Measurements from ENCODE around the gene LRBA. TPM values are rescaled to one million over a fixed set of nuclear protein-coding genes. Genes with fewer than 3 reads are reported as not detected.

The LRBA gene
- total RNA-seq, 1 experiment from 2014 or later: 69.1 TPM

DNA sequence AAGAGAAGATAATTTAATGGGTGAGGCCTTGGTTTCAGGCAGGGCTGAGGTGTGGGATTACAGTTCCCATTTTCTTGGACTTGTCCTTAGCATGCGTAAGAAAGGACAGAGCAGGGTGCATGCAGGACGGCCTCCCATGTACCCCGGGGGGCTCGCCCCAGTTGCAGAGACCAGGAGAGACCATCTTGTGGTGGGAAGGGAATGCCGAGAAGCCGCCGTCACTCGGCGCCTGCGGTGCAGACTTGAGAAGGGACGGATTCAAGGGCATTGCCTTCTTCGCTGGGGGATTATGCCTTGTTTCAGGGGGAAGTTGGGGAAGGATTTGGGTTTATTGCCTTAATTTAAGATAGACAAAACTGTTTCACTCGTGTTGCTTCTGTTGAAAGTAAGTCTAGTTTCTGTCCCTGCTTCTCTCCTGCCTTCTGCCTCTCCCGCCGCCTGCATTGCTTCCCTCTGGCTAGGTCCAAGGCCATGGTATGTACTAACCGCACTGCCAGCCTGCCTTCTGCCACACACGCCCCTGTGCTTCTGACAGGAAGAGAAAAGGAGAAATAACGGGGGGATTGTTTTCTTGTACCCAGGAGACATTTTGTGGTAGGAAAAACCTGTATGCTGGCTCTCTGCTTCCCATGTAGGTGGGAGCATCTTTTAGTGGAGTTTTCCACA lies 761.0 kb downstream of the LRBA start:
- DNase-seq (ENCODE audit: low spot score) (no peak), ATAC-seq (no peak)
- H3K4me3 Mint-ChIP-seq: no peak overlapping the region
- ChIA-PET POLR2A (no interaction called here), CTCF (no interaction called here)
- no peak overlapping the region for H3K27ac Mint-ChIP-seq
- no peaks in the 10 kb centered on the region for H3K36me3 Mint-ChIP-seq
- no peak for TF ChIP-seq MYBL2 (CRISPR knock-in tag; IDR thresholded peaks at IDR 0.05)
- TF ChIP-seq NFATC4 (CRISPR knock-in tag; IDR thresholded peaks at IDR 0.05): no peak
- TF ChIP-seq ZNF416 (CRISPR knock-in tag; IDR thresholded peaks at IDR 0.05): no peak
- TF ChIP-seq, protein P1, sequence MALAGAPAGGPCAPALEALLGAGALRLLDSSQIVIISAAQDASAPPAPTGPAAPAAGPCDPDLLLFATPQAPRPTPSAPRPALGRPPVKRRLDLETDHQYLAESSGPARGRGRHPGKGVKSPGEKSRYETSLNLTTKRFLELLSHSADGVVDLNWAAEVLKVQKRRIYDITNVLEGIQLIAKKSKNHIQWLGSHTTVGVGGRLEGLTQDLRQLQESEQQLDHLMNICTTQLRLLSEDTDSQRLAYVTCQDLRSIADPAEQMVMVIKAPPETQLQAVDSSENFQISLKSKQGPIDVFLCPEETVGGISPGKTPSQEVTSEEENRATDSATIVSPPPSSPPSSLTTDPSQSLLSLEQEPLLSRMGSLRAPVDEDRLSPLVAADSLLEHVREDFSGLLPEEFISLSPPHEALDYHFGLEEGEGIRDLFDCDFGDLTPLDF (CRISPR knock-in tag; IDR thresholded peaks at IDR 0.05): no peak
- TF ChIP-seq, protein P2, sequence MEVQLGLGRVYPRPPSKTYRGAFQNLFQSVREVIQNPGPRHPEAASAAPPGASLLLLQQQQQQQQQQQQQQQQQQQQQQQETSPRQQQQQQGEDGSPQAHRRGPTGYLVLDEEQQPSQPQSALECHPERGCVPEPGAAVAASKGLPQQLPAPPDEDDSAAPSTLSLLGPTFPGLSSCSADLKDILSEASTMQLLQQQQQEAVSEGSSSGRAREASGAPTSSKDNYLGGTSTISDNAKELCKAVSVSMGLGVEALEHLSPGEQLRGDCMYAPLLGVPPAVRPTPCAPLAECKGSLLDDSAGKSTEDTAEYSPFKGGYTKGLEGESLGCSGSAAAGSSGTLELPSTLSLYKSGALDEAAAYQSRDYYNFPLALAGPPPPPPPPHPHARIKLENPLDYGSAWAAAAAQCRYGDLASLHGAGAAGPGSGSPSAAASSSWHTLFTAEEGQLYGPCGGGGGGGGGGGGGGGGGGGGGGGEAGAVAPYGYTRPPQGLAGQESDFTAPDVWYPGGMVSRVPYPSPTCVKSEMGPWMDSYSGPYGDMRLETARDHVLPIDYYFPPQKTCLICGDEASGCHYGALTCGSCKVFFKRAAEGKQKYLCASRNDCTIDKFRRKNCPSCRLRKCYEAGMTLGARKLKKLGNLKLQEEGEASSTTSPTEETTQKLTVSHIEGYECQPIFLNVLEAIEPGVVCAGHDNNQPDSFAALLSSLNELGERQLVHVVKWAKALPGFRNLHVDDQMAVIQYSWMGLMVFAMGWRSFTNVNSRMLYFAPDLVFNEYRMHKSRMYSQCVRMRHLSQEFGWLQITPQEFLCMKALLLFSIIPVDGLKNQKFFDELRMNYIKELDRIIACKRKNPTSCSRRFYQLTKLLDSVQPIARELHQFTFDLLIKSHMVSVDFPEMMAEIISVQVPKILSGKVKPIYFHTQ (CRISPR knock-in tag; IDR thresholded peaks at IDR 0.05): no peak
- TF ChIP-seq ZNF317 (CRISPR knock-in tag; IDR thresholded peaks at IDR 0.05; ENCODE audit: borderline replicate concordance, low read depth): no peak
- TF ChIP-seq GRHL2 (CRISPR knock-in tag; IDR thresholded peaks at IDR 0.05; ENCODE audit: insufficient replicate concordance, severe bottlenecking): no peak
- TF ChIP-seq TEAD1 (CRISPR knock-in tag; IDR thresholded peaks at IDR 0.05): no peak
- no peak for TF ChIP-seq MXD4 (CRISPR knock-in tag; IDR thresholded peaks at IDR 0.05; ENCODE audit: borderline replicate concordance)
- TF ChIP-seq, protein P3, sequence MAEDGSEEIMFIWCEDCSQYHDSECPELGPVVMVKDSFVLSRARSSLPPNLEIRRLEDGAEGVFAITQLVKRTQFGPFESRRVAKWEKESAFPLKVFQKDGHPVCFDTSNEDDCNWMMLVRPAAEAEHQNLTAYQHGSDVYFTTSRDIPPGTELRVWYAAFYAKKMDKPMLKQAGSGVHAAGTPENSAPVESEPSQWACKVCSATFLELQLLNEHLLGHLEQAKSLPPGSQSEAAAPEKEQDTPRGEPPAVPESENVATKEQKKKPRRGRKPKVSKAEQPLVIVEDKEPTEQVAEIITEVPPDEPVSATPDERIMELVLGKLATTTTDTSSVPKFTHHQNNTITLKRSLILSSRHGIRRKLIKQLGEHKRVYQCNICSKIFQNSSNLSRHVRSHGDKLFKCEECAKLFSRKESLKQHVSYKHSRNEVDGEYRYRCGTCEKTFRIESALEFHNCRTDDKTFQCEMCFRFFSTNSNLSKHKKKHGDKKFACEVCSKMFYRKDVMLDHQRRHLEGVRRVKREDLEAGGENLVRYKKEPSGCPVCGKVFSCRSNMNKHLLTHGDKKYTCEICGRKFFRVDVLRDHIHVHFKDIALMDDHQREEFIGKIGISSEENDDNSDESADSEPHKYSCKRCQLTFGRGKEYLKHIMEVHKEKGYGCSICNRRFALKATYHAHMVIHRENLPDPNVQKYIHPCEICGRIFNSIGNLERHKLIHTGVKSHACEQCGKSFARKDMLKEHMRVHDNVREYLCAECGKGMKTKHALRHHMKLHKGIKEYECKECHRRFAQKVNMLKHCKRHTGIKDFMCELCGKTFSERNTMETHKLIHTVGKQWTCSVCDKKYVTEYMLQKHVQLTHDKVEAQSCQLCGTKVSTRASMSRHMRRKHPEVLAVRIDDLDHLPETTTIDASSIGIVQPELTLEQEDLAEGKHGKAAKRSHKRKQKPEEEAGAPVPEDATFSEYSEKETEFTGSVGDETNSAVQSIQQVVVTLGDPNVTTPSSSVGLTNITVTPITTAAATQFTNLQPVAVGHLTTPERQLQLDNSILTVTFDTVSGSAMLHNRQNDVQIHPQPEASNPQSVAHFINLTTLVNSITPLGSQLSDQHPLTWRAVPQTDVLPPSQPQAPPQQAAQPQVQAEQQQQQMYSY (CRISPR knock-in tag; IDR thresholded peaks at IDR 0.05): no peak
- TF ChIP-seq ZBTB21 (CRISPR knock-in tag; IDR thresholded peaks at IDR 0.05; ENCODE audit: borderline replicate concordance): no peak
- no peak for TF ChIP-seq EMX1 (CRISPR knock-in tag; IDR thresholded peaks at IDR 0.05)
- TF ChIP-seq ATF1 (CRISPR knock-in tag; IDR thresholded peaks at IDR 0.05): no peak
- no peak for TF ChIP-seq ZNF219 (CRISPR knock-in tag; IDR thresholded peaks at IDR 0.05; ENCODE audit: borderline replicate concordance)
- no peak for TF ChIP-seq NFE2L1 (CRISPR knock-in tag; IDR thresholded peaks at IDR 0.05)
- no peak for TF ChIP-seq CBFB (CRISPR knock-in tag; IDR thresholded peaks at IDR 0.05; ENCODE audit: low read depth)
- no peak for TF ChIP-seq SOX15 (CRISPR knock-in tag; IDR thresholded peaks at IDR 0.05)
- H3K9me3 Mint-ChIP-seq: peaks cover 4% of the 10 kb centered on the region; the same call in 1 of the 2 replicates
- H3K4me1 Mint-ChIP-seq: peaks cover 34% of the 10 kb centered on the region
- H3K27me3 Mint-ChIP-seq (ENCODE audit: low read depth): no peaks in the 10 kb centered on the region; the same call in 1 of the 2 replicates

DNA sequence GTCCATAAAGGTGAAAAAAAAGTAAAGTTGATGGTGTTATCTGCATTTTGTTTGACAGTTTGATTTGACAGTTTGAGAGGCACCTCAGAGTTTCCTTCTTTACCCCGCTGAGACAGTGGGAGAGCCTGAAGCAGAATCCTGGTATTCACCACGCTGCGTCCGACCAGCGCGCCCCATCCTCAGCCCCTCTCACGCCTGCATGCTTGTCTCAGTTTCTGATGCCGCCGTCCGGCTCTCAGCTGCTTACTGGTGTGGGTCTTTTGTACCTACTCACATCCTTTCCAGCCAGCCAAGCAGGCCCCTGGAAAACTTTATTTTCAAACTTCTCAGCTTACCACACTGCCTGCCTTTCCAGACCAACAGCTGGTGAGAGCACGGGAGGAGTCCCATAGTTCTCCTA lies 761.7 kb downstream of the LRBA start:
- H3K27ac Mint-ChIP-seq: no peak overlapping the region
- no peak overlapping the region for H3K4me3 Mint-ChIP-seq
- ATAC-seq (no peak), DNase-seq (ENCODE audit: low spot score) (no peak)
- H3K9me3 Mint-ChIP-seq: peaks cover 4% of the 10 kb centered on the region; the same call in 1 of the 2 replicates
- no peaks in the 10 kb centered on the region for H3K36me3 Mint-ChIP-seq
- no peaks in the 10 kb centered on the region; the same call in 1 of the 2 replicates for H3K27me3 Mint-ChIP-seq (ENCODE audit: low read depth)
- peaks cover 33% of the 10 kb centered on the region for H3K4me1 Mint-ChIP-seq
- CTCF ChIA-PET: no interaction called here
- POLR2A ChIA-PET: no interaction called here
- TF ChIP-seq NFYB (CRISPR knock-in tag; conservative IDR thresholded peaks at IDR 0.05; ENCODE audit: low read depth): no peak
- TF ChIP-seq ESRRA (CRISPR knock-in tag; IDR thresholded peaks at IDR 0.05; ENCODE audit: borderline replicate concordance): no peak
- TF ChIP-seq, protein P4, sequence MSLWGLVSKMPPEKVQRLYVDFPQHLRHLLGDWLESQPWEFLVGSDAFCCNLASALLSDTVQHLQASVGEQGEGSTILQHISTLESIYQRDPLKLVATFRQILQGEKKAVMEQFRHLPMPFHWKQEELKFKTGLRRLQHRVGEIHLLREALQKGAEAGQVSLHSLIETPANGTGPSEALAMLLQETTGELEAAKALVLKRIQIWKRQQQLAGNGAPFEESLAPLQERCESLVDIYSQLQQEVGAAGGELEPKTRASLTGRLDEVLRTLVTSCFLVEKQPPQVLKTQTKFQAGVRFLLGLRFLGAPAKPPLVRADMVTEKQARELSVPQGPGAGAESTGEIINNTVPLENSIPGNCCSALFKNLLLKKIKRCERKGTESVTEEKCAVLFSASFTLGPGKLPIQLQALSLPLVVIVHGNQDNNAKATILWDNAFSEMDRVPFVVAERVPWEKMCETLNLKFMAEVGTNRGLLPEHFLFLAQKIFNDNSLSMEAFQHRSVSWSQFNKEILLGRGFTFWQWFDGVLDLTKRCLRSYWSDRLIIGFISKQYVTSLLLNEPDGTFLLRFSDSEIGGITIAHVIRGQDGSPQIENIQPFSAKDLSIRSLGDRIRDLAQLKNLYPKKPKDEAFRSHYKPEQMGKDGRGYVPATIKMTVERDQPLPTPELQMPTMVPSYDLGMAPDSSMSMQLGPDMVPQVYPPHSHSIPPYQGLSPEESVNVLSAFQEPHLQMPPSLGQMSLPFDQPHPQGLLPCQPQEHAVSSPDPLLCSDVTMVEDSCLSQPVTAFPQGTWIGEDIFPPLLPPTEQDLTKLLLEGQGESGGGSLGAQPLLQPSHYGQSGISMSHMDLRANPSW (CRISPR knock-in tag; conservative IDR thresholded peaks at IDR 0.05; ENCODE audit: low read depth): no peak
- TF ChIP-seq FOXP1 (CRISPR knock-in tag; IDR thresholded peaks at IDR 0.05; ENCODE audit: borderline replicate concordance): no peak
- no peak for TF ChIP-seq MYBL2 (CRISPR knock-in tag; IDR thresholded peaks at IDR 0.05)
- TF ChIP-seq SP1 (CRISPR knock-in tag; conservative IDR thresholded peaks at IDR 0.05): no peak
- TF ChIP-seq NR2C2 (CRISPR knock-in tag; IDR thresholded peaks at IDR 0.05): no peak
- no peak for TF ChIP-seq ZNF317 (CRISPR knock-in tag; IDR thresholded peaks at IDR 0.05; ENCODE audit: borderline replicate concordance, low read depth)
- TF ChIP-seq TEAD1 (CRISPR knock-in tag; IDR thresholded peaks at IDR 0.05): no peak
- no peak for TF ChIP-seq RELA (CRISPR knock-in tag; IDR thresholded peaks at IDR 0.05; ENCODE audit: borderline replicate concordance)
